GM19351 (cell line): ENCODE data around the gene DYNLL1.
"Not testable (repeated sequence)": the region's sequence is repeated elsewhere in the genome, so short reads cannot be mapped to it uniquely, and the experiment has no call there.

ENCODE experiments used
- ATAC-seq: cut with Tn5 transposase; IDR thresholded peaks from one replicate; pipeline ENCODE4 v1.9.1; 2021; ENCODE audit warnings: mild to moderate bottlenecking, moderate library complexity; ENCODE audit not compliant: unreplicated experiment

Gene DYNLL1

GRCh38 chr12:120473807-120474615 lies 21.9 kb upstream of the DYNLL1 start:
- no peak for ATAC-seq

- no peak for ATAC-seq
These were observed 21.3 kb upstream of the DYNLL1 start for GRCh38 chr12:120474616-120474960.

- no peak for ATAC-seq
These were observed 20.3 kb upstream of the DYNLL1 start for GRCh38 chr12:120475643-120476042.

- no peak for ATAC-seq
These were observed 16.5 kb upstream of the DYNLL1 start for GRCh38 chr12:120479458-120479857.

GRCh38 chr12:120480211-120480610 lies 15.7 kb upstream of the DYNLL1 start:
- no peak for ATAC-seq

- ATAC-seq = no peak
These were observed 14.7 kb upstream of the DYNLL1 start for GRCh38 chr12:120481022-120481767.

GRCh38 chr12:120483621-120484020 lies 12.3 kb upstream of the DYNLL1 start:
- no peak for ATAC-seq

- ATAC-seq = no peak
These were observed 9.7 kb upstream of the DYNLL1 start for GRCh38 chr12:120485961-120486881.

GRCh38 chr12:120487552-120487951 lies 8.4 kb upstream of the DYNLL1 start:
- ATAC-seq = not testable (repeated sequence)

- ATAC-seq = no peak
These were observed 7.8 kb upstream of the DYNLL1 start for GRCh38 chr12:120488057-120488640.

GRCh38 chr12:120489018-120489417 lies 6.9 kb upstream of the DYNLL1 start:
- ATAC-seq = no peak

GRCh38 chr12:120490325-120490724 lies 5.6 kb upstream of the DYNLL1 start:
- no peak for ATAC-seq

GRCh38 chr12:120490833-120491512 lies 4.9 kb upstream of the DYNLL1 start:
- ATAC-seq = no peak

- no peak for ATAC-seq
These were observed 655 bp upstream of the DYNLL1 start for GRCh38 chr12:120495186-120495730.

- ATAC-seq = peak; percentile 25
These were observed 764 bp downstream of the DYNLL1 start for GRCh38 chr12:120496413-120497340.

- ATAC-seq = no peak
These were observed 1.7 kb downstream of the DYNLL1 start for GRCh38 chr12:120497524-120498150.

- no peak for ATAC-seq
These were observed 3.1 kb downstream of the DYNLL1 start for GRCh38 chr12:120498870-120499515.

GRCh38 chr12:120500581-120500980 lies 4.7 kb downstream of the DYNLL1 start:
- no peak for ATAC-seq
